Measurements from ENCODE around the gene COG6.

The COG6 gene

DNA sequence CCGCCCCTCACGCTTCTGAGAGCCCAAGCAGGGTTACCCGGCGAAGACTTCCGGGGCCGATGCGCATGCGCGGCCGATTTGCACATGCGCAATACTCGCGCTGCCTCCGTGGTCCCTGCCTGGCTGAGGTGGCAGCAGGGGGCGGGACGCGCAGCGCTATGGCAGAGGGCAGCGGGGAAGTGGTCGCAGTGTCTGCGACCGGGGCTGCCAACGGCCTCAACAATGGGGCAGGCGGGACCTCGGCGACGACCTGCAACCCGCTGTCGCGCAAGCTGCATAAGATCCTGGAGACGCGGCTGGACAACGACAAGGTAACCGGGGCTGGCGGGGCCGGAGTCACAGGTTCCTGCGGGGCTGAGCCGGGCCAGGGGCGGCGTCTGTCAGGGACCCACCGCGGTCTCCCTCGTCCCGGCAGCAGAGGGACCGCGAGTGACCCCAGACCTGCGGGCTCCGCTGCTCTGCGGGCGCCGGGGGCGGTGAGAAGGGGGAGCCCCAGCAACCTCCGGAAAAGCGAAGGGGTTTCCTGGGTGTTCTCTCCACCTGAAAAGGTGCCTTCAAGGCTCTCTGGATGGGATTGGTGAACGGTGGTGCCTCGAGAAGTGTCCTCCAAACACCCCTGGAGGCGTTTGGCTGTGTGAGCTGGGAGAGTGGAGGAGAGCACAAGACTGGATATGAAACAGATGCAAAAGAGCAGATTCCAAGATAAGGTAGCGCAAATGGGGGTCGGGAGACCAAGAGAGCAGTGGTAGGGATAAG is at the start of gene COG6:
COG6 (plus strand) TSS at position 94 of the 756 bp plus-strand sequence; CDS start at position 159, 65 bp downstream.
- peak; percentile 98 for DNase-seq

GRCh38 chr13:39605677-39606320 is 49.7 kb upstream of the COG6 start:
- DNase-seq: no peak

DNA sequence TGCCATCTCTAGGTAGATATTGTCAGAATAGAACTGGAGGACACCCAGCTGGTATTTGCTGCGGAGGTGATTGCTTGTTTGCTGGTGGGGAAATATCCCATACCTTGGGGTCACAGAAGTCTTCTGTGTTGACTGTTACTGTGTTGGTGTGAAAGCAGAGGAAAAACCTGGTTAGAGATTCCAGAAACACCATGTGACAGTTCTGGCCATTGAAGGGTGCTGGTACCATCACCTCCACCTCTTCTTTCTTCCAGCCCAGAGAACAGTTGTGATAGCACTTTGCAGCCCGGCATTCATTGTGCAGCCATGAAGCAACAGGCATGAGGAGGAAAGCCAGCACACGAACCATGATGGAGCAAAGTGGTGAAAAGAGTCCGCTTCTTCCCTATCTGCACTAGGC is 47.6 kb upstream of the COG6 start:
- no peak for DNase-seq

- peak; percentile 74 for DNase-seq
These were observed 43.3 kb upstream of the COG6 start for GRCh38 chr13:39612023-39612637.

DNA sequence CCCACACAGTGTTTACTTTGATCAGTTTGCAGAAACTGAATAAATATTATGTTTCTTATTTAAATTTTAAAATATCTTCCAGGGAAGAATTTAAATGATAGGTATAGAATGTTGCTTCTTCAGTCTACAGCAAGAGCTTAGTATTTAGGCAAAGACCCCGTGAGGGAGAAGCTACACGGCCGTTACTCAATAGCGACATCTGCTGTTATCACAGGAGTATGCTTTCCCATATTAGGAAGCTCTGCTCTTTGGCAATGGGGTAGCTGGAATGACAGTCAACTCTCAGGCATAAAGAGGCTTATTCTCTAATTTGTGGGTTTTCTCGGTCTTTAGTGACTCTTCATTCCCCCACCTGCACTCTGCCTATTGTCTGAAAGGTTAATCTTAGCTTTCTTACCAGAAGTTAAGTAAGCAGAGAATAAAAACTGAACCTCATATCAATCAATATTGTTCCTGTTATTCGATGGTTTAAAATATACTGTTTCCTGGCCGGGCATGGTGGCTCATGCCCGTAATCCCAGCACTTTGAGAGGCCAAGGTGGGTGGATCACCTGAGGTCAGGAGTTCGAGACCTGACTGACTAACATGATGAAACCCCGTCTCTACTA is 39.3 kb upstream of the COG6 start:
- DNase-seq: peak; percentile 50

- DNase-seq: no peak
These were observed 36.9 kb upstream of the COG6 start for GRCh38 chr13:39618561-39618960.

- no peak for DNase-seq
These were observed 32.0 kb upstream of the COG6 start for GRCh38 chr13:39623466-39623865.

- no peak for DNase-seq
These were observed 24.2 kb upstream of the COG6 start for GRCh38 chr13:39631307-39631706.

DNA sequence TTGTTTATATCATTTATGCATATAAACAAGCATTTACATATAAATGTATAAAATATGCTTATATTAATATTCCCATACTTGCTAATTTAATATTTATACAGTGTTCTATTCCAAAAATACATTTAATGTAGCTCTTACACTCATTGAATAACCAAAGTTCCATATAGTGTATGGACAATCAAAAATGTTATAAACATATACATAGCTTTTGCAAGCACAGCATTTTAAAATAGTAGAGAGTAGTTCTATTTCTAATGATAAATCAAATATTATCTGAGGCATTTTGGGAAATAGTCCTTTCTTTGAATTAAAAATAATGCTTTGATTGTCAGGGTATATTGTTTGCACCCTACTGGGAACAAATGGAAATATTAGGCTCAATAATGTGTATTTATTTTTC is 22.5 kb upstream of the COG6 start:
- DNase-seq: no peak

DNA sequence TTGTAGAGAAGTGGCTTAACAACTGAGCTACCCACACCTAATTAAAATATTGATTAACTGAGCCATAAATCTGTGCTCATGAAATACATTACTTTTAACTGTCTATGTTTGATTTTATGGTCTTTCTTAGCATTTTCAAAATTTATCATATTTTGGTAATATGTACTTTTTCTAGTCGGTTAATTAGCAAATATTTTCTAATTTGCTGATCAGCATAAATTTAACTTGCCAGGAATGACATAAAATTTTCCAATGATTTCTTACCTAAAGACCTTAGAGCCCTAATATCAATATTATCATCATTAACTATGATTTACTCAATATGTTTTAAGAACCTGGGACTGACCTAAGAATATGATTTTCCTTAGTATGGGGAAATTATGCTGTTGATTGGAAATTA is 19.9 kb upstream of the COG6 start:
- DNase-seq: no peak

GRCh38 chr13:39637890-39638289 is 17.6 kb upstream of the COG6 start:
- no peak for DNase-seq

DNA sequence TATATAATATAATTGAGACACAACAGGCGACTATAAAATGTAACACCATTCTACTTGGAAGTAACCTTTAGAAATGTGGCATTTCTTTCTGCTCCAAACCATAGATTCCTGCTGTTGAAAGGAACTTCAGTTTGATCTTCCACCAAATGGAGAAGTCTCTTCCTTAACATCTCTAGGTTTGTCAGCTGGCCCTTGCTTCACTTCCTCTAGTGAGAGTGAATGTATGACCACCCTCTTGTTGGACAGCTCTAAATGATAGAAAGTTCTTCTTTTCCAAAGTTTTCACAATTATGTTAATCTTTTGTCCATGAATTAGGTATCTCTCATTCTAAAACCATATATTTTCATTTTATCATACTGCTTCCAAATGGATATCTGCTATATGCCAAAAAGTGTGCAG is 13.8 kb upstream of the COG6 start:
- no peak for DNase-seq

DNA sequence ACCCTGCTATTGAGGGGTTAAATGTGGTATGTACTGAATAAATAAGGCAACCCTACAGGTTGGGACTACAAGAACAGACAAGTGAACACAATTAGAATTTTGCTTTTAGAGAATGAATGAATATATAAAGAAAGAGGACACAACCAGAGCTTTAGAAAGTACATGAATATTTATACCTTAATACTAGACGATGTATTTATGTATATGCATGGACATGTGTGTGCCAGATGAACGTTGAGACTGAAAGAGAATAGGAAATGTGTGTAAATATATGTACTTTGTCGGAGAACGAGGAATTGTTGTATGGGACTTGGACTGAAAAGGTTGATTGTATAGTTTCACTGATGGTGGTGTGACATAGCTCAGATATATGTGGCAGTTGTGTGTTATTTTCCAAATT is 9.3 kb upstream of the COG6 start:
- DNase-seq: no peak

DNA sequence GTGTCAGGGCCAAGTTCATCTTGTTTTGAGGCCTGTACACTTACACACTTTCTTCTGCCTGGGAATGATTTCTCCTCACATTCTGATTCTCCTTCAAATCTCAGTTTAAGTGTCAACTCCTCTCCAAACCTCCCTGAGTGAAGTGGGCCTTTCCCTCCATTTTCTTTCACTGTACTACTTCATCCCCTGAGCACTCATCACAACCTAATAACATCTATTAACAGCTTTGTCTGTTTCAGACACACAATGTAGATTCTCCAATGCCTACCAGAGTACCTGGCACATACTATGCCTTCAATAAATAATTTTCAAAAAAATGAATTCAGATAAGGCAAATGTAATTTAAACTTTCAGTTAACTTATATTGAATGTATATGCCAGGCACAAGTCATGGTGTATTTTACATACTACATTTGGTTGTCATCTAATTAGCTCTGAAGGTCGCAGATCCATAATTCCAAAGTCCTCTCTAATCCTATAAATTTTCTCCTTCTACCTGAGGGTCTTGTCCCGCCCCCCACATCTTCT is 357 bp upstream of the COG6 start:
- DNase-seq: no peak

DNA sequence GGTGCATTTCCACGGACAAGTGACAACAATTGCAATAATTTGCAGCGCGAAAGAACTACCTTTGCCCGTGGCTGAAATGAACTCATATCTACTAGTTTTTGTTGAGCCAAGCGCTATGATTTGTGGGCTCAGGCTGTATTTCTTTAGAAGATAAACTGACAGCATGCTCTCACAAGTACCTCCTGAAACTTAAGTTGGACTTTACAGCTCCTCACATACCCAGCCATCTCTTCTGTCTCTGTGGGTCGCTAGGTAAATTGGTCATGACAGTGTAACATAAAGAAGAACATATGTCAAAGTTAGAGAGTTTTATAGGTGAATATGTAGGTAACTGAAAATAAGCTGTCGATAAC is 839 bp downstream of the COG6 start:
- DNase-seq: no peak

GRCh38 chr13:39663508-39663907 is 8.0 kb downstream of the COG6 start:
- DNase-seq: no peak

GRCh38 chr13:39663958-39664357 is 8.5 kb downstream of the COG6 start:
- no peak for DNase-seq

DNA sequence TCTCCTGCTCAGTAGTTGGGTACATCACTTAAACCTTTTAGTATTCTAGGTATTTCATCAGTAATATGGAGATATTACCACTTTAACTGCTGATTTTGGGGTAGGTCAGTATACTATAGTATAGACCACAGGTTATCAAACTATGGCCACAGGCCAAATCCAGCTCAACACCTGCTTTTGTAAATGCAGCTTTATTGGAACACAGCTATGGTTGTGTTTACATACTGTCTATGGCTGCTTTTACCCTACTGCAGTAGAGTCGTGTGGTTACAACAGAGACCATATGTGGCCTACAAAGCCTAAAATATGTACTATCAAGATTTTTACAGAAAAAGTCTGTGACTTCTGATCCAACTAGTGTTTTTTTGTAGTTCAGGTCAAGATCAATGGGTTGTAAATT is 10.3 kb downstream of the COG6 start:
- no peak for DNase-seq

DNA sequence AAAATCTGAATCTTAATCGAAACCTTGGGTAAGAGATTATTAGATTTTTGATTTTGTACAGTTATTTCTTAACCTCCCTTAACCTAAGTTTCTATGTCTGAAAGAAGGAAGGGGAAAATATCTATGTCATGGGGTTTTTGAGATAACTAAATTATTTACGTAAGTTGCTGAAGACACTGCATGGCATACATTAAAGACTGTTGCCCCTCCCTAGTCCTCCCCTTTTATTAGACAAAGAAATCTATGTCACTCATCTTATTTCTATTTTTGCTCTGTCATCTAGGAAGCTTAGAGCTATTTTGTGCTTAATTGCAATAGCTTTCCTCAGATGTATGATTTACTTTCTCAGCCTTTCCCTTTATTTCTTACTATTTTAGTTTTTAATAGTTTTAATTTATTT is 15.0 kb downstream of the COG6 start:
- no peak for DNase-seq

GRCh38 chr13:39672378-39673132 is 17.1 kb downstream of the COG6 start:
- no peak for DNase-seq

DNA sequence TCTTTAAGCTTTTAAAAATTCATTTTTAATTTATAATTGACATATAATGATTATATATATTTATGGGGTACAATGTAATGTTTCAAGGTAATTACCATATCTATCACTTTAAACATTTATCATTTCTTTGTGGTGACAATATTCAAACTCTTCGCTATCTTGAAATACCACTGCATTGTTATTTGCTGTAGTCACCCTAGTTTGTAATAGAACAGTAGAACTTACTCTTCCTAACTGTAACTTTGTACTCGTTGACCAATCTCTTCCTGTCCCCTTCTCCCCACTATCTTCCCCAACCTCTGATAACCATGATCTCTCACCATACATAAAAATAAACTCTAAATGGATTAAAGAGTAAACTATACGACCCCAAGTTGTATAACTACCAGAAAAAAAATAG is 20.4 kb downstream of the COG6 start:
- DNase-seq: no peak

GRCh38 chr13:39676315-39676876 is 20.9 kb downstream of the COG6 start:
- no peak for DNase-seq

GRCh38 chr13:39682310-39682709 is 26.8 kb downstream of the COG6 start:
- no peak for DNase-seq
